ENCODE measurements around the gene CTAG1B.

DNA sequence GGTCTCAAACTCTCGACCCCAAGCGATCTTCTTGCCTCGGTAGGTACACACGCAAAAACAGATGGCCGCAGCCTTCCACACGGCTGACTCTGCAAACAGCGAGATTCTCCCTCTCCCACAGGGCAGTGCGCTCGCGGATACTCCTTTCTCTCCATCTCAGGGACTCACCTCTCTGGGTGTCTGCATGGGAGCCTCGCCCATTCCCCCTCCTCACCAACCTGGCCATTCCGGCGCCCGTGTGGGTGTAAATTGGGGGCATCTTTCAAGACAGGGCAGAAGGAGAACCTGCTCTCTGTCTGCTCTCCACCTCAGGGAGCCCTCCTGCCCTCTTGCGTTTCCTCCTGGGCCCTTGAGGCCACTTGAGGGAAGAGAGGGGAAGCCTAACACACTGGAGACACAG is 29.8 kb upstream of the CTAG1B start:
- TF ChIP-seq, protein P1, sequence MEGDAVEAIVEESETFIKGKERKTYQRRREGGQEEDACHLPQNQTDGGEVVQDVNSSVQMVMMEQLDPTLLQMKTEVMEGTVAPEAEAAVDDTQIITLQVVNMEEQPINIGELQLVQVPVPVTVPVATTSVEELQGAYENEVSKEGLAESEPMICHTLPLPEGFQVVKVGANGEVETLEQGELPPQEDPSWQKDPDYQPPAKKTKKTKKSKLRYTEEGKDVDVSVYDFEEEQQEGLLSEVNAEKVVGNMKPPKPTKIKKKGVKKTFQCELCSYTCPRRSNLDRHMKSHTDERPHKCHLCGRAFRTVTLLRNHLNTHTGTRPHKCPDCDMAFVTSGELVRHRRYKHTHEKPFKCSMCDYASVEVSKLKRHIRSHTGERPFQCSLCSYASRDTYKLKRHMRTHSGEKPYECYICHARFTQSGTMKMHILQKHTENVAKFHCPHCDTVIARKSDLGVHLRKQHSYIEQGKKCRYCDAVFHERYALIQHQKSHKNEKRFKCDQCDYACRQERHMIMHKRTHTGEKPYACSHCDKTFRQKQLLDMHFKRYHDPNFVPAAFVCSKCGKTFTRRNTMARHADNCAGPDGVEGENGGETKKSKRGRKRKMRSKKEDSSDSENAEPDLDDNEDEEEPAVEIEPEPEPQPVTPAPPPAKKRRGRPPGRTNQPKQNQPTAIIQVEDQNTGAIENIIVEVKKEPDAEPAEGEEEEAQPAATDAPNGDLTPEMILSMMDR (IDR thresholded peaks at IDR 0.05; ENCODE audit: low read length): no peak
- TF ChIP-seq EZH2 (IDR thresholded peaks at IDR 0.05; ENCODE audit: borderline replicate concordance, low read length): no peak

Measured in OCI-LY1 (cell line).